Activated CD8-positive, alpha-beta T cell treated with anti-CD3 and anti-CD28 coated beads for 36 hours (primary cell): ENCODE results near the gene ACTRT2. TPM values are rescaled to one million over a fixed set of nuclear protein-coding genes. Genes with fewer than 3 reads are reported as not detected.

Experiments used
- ATAC-seq: fragments of 200-7000 bp; cut with Tn5 transposase; one replicate; pipeline ENCODE4 v1.10.0; 2021; ENCODE audit warnings: mild to moderate bottlenecking, moderate library complexity
- CTCF ChIA-PET: fragments of 350-600 bp; sonication (Branson Sonifier 250); formaldehyde crosslinking; loops from one replicate; lab custom pipeline; 2021; ENCODE audit warnings: antibody characterized with exemption; lab: Charles Lee
- POLR2A ChIA-PET: fragments of 350-600 bp; sonication (Branson Sonifier 250); formaldehyde crosslinking; loops from one replicate; lab custom pipeline; 2021; ENCODE audit warnings: antibody characterized with exemption; lab: Charles Lee
- DNase-seq: peaks from one replicate; pipeline ENCODE4 v3.0.0-alpha.2; 2020
- H3K27ac Mint-ChIP-seq: one replicate; pipeline ENCODE4 v1.8.0; 2021; ENCODE audit warnings: mild to moderate bottlenecking, mixed read lengths
- H3K27me3 Mint-ChIP-seq: one replicate; pipeline ENCODE4 v1.8.0; 2021; ENCODE audit warnings: mixed read lengths
- H3K36me3 Mint-ChIP-seq: one replicate; pipeline ENCODE4 v1.8.0; 2021; ENCODE audit warnings: low read depth, mixed read lengths
- H3K4me1 Mint-ChIP-seq: one replicate; pipeline ENCODE4 v1.8.0; 2021; ENCODE audit warnings: low read depth, mixed read lengths
- H3K4me3 Mint-ChIP-seq: one replicate; pipeline ENCODE4 v1.8.0; 2021; ENCODE audit warnings: mild to moderate bottlenecking, moderate library complexity, mixed read lengths
- H3K9me3 Mint-ChIP-seq: one replicate; pipeline ENCODE4 v1.8.0; 2021; ENCODE audit warnings: mixed read lengths
- CTCF ChIP-seq: fragments of 200-600 bp; IDR thresholded peaks from one replicate; pipeline ENCODE4 v1.8.0; 2022; ENCODE audit warnings: antibody characterized with exemption, mild to moderate bottlenecking
- intact Hi-C: fragments of 100-400 bp; cut with micrococcal nuclease; formaldehyde crosslinking; loops from one replicate; pipeline ENCODE4 v1.10.0; 2022
- total RNA-seq, 2 experiments: library from RNA; stranded (reverse); gene quantifications; one replicate each; pipeline ENCODE4 v1.2.3, GENCODE V29; 2021

ACTRT2 gene
- total RNA-seq, 2 experiments from 2014 or later: not detected

- POLR2A ChIA-PET: no interaction called here
- H3K36me3 Mint-ChIP-seq: no peaks in the 10 kb centered on the region
- H3K4me1 Mint-ChIP-seq: no peaks in the 10 kb centered on the region
- CTCF ChIA-PET: no interaction called here
- peaks cover 3% of the 10 kb centered on the region for H3K27me3 Mint-ChIP-seq
- no peaks in the 10 kb centered on the region for H3K9me3 Mint-ChIP-seq
- no peak for ATAC-seq
- intact Hi-C loops: no loop called here
- no peak overlapping the region for H3K4me3 Mint-ChIP-seq
- H3K27ac Mint-ChIP-seq: no peak overlapping the region
- TF ChIP-seq CTCF: no peak
- peak; percentile 8 for DNase-seq
Measured at GRCh38 chr1:2973601-2974593, 47.4 kb upstream of the ACTRT2 start.

- H3K4me3 Mint-ChIP-seq: no peak overlapping the region
Measured at GRCh38 chr1:2974701-2975301, 46.5 kb upstream of the ACTRT2 start.

DNA sequence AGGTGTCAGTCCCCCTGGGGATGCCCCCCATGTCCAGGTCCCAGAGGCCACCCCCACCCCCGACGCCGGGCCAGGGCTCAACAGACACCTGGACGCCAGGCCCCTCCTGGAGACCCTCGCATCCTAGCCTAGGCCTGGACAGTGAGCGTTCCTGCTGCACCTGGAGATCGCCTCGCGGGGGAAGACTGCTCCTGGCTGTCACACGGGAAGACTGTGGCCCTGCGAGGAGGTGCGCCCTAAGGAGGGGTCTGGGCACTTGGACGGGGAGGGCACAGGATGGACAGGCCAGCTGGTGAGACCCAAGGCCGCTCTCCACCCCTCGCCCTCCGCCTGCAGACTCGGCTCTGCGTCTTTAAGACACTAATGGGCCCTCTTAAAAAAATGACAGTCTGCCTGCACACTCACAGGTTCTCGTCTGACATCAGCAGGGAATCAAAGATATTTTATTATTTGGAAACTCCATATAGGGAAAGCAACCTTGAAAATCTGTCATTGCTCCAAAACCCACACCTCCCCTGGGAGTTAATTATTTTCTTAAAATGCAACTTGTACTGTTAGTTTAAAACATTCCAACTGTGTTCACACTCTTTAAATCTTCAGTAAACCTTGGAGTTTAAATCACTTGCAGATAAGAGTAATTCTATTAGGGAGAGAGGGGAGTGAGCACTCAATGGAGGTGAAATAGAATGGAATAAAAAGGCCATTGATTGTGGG lies 45.6 kb upstream of the ACTRT2 start:
- no peaks in the 10 kb centered on the region for H3K36me3 Mint-ChIP-seq
- DNase-seq (no peak), ATAC-seq (no peak)
- no peaks in the 10 kb centered on the region for H3K9me3 Mint-ChIP-seq
- no peak overlapping the region for H3K27ac Mint-ChIP-seq
- H3K4me1 Mint-ChIP-seq: no peaks in the 10 kb centered on the region
- CTCF ChIA-PET: no interaction called here
- H3K4me3 Mint-ChIP-seq: no peak overlapping the region
- intact Hi-C loops: no loop called here
- POLR2A ChIA-PET: no interaction called here
- peaks cover 1% of the 10 kb centered on the region for H3K27me3 Mint-ChIP-seq
- TF ChIP-seq CTCF: no peak

More at GRCh38 chr1:2974701-2975301, 46.5 kb upstream of the ACTRT2 start:
- ChIA-PET POLR2A (no interaction called here), CTCF (no interaction called here)
- no peak for DNase-seq
- no peak overlapping the region for H3K27ac Mint-ChIP-seq
- H3K4me1 Mint-ChIP-seq: no peaks in the 10 kb centered on the region
- no peaks in the 10 kb centered on the region for H3K9me3 Mint-ChIP-seq
- no peaks in the 10 kb centered on the region for H3K36me3 Mint-ChIP-seq
- no peak for TF ChIP-seq CTCF
- intact Hi-C loops: no loop called here
- H3K27me3 Mint-ChIP-seq: peaks cover 1% of the 10 kb centered on the region
- no peak for ATAC-seq

DNA sequence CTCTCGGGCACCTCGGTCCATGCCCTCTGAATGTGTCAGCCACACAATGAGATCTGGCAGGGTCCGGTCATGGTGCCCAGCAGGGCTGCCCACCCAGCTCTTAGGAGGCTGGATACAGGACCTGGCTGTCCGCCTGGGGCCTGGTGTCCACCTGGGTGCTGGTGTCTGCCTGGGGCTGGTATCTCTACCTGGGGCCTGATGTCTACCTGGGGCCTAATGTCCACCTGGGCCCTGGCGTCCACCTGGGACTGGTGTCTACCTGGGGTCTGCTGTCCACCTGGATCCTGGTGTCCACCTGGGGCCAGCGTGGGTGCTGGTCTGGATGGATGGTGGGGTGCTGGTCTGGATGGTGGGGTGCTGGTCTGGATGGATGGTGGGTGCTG lies 45.1 kb upstream of the ACTRT2 start:
- Mint-ChIP-seq H3K27ac (no peak overlapping the region), H3K4me1 (no peaks in the 10 kb centered on the region), H3K27me3 (peaks cover 1% of the 10 kb centered on the region), H3K4me3 (no peak overlapping the region), H3K9me3 (no peaks in the 10 kb centered on the region), H3K36me3 (no peaks in the 10 kb centered on the region)
- ATAC-seq (no peak), DNase-seq (no peak)
- ChIA-PET CTCF (no interaction called here), POLR2A (no interaction called here)
- no peak for TF ChIP-seq CTCF
- intact Hi-C loops: no loop called here
